Right ventricle myocardium superior (tissue), 1 donor: Measurements from ENCODE around the gene METAP1. TPM values are rescaled to one million over a fixed set of nuclear protein-coding genes. Genes with fewer than 3 reads are reported as not detected.
"Not testable (repeated sequence)": the region's sequence is repeated elsewhere in the genome, so short reads cannot be mapped to it uniquely, and the experiment has no call there.

ENCODE experiments used
- ATAC-seq: fragments of 200-7000 bp; cut with Tn5 transposase; one replicate; pipeline ENCODE4 v1.9.1; 2020; ENCODE audit warnings: mild to moderate bottlenecking; ENCODE audit not compliant: poor library complexity
- DNase-seq: peaks from one replicate; pipeline ENCODE4 v3.0.0-alpha.2; 2020
- intact Hi-C: fragments of 100-400 bp; cut with DNase I; formaldehyde crosslinking; loops from one replicate; pipeline ENCODE4 v1.11.2; 2022
- long read RNA-seq: library from polyadenylated mRNA; unstranded; transcript quantifications from one replicate; pipeline ENCODE4 v2.0.0, GENCODE V29; 2021
- total RNA-seq: library from RNA; stranded (reverse); fragmentation: NEBNext Ultra II Directional; extraction: Animal tissue kit (Norgen Biotek cat#: 25700); gene quantifications from one replicate; pipeline ENCODE4 v1.2.1, GENCODE V29; 2021
- donor health status: DM: no; HTN: yes; CAD: no; lungs with severe emphysema.

METAP1 gene
- 57.5 TPM for total RNA-seq
- long read RNA-seq, transcript METAP1-201 (11 exons, 2,791 nt) = major isoform, 177 of 207 reads
- long read RNA-seq, partial matches to known transcripts = 2 of 207 reads
- long read RNA-seq, other reads (novel, unspliced or antisense) = 28 of 207 reads

GRCh38 chr4:98995183-98996055 is at the start of gene METAP1:
Gene METAP1 (plus strand): TSS chr4:98995721. CDS start chr4:98995754, 33 bp downstream.
- intact Hi-C loops = loop anchor here (2.0 kb wide), 2 partner anchors 61 to 65 kb away; no protein-coding TSS in a partner anchor
- peak; percentile 96 for DNase-seq
- peak; percentile 95 for ATAC-seq

DNA sequence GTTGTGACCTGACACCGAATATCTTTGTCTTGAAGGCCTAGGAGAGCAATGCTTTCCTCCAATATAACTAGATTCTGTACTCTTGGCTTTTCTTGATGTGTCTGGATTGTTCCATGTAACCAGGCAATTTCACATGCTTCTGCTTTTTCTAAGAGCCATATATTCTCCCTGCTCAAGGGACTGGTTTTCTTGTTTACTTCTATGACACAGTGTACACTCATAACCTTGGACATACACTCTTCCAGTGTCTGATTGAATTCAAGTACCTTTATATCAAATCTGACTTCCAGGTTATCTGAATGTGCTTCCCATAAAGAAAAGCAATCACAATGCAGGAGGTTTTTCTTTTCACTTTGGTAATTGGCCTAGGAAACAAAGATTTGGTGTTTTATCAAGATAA is 49.2 kb upstream of the METAP1 start:
- intact Hi-C loops = no loop called here
- DNase-seq = no peak
- no peak for ATAC-seq

- no peak for DNase-seq
- intact Hi-C loops = no loop called here
- ATAC-seq = no peak
Observed at GRCh38 chr4:98950925-98951324, 44.6 kb upstream of the METAP1 start.

- intact Hi-C loops = no loop called here
- DNase-seq (no peak), ATAC-seq (no peak)
Observed at GRCh38 chr4:98951710-98952109, 43.8 kb upstream of the METAP1 start.

GRCh38 chr4:98955229-98955628 is 40.3 kb upstream of the METAP1 start:
- no peak for DNase-seq
- intact Hi-C loops = no loop called here
- no peak for ATAC-seq

DNA sequence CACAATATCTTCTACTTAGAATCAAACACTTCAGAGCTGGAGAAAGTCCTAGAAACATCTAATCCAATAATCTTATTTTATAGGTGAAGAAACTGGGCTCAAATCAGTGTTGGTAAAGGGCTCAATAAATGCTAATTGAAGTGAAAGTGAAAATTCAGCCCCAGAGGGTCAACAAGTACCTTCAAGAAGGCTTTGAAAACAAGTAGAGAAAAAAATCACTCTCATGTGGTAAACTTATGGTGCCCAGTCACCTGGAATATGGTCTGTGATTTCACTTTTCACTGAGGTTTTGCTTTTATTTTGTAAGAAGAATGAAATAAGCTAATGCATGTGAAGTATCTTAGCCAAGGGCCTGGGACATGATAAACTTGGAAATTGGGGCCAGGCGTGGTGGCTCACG is 37.5 kb upstream of the METAP1 start:
- intact Hi-C loops = no loop called here
- no peak for ATAC-seq
- DNase-seq = no peak

- ATAC-seq (no peak), DNase-seq (no peak)
- intact Hi-C loops = no loop called here
Observed at GRCh38 chr4:98959411-98959810, 36.1 kb upstream of the METAP1 start.

GRCh38 chr4:98961770-98962169 is 33.8 kb upstream of the METAP1 start:
- intact Hi-C loops = no loop called here
- ATAC-seq (no peak), DNase-seq (no peak)

- ATAC-seq (no peak), DNase-seq (no peak)
- intact Hi-C loops = no loop called here
Observed at GRCh38 chr4:98963538-98964433, 31.7 kb upstream of the METAP1 start.

DNA sequence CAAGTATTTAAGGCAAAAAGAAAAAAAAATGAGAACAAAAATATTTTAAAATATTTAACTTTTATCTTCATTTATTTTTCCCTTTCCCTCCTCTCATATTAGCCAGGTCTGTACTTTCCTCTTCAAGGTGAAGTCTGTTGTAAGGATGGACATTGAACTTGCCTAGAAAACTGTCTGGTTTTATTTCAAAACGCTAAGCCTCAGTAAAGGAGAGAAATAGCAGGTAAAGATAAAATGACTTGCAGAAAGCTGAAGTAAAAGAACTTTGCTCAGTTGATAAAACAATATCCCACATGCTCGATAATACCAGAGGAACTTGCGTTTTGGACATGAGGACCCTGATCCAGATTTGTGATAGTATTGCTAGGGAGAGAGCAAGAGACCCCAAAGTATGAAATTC is 28.6 kb upstream of the METAP1 start:
- no peak for DNase-seq

GRCh38 chr4:98967786-98968329 is 27.7 kb upstream of the METAP1 start:
- no peak for ATAC-seq
- DNase-seq = no peak
- intact Hi-C loops = no loop called here

More for the DNA sequence above, 28.6 kb upstream of the METAP1 start:
- intact Hi-C loops = no loop called here
- ATAC-seq = no peak

DNA sequence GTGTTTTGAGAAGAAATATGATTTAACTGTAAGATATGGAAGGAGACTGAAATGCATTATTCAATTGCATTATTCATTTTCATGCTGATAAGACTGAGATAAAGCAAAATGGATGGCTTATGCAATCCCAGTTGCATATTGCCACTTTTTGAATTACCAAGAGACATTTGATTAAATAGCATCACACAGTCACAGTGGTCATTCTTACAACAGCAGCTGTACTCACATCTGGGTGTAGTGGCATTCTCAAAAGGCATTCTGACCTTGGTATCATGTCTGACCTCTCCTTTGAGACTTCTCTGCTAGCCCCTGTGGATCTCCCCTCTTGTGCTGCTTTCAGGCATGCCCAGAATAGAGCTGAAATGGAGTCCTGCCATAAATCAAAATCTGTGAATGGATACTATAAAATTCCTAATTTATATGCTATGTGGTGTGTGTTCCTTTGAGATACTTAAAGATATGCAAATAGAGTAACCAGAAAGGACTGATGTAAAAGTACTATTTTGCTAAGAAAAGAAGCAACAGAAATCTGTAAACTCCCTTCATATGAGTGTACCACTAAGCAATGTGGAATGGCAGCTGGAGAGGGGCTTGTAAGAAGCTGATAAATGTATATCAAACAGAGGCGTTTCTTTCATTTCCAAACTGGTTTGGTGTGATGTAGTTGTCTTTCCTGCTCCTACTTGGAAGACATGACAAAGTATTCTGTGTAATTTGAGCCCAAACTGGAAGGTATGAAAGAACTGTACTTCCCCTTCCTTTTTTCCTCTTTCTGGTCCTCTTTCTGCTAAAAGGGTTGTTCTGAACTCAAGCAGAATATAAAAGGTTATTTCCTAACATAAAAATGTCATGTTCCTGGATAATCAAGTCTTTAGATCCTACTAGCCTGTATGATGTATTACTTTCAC is 25.4 kb upstream of the METAP1 start:
- intact Hi-C loops = no loop called here
- ATAC-seq (no peak), DNase-seq (no peak)

- DNase-seq (no peak), ATAC-seq (no peak)
- intact Hi-C loops = no loop called here
Observed at GRCh38 chr4:98976716-98977115, 18.8 kb upstream of the METAP1 start.

GRCh38 chr4:98977557-98977956 is 18.0 kb upstream of the METAP1 start:
- intact Hi-C loops = no loop called here

GRCh38 chr4:98987720-98988119 is 7.8 kb upstream of the METAP1 start:
- intact Hi-C loops = no loop called here
- DNase-seq (no peak), ATAC-seq (no peak)

More at GRCh38 chr4:98977557-98977956, 18.0 kb upstream of the METAP1 start:
- DNase-seq (no peak), ATAC-seq (no peak)

- ATAC-seq, intact Hi-C loops, DNase-seq: not testable (repeated sequence)
Observed at GRCh38 chr4:98992835-98993234, 2.7 kb upstream of the METAP1 start.

DNA sequence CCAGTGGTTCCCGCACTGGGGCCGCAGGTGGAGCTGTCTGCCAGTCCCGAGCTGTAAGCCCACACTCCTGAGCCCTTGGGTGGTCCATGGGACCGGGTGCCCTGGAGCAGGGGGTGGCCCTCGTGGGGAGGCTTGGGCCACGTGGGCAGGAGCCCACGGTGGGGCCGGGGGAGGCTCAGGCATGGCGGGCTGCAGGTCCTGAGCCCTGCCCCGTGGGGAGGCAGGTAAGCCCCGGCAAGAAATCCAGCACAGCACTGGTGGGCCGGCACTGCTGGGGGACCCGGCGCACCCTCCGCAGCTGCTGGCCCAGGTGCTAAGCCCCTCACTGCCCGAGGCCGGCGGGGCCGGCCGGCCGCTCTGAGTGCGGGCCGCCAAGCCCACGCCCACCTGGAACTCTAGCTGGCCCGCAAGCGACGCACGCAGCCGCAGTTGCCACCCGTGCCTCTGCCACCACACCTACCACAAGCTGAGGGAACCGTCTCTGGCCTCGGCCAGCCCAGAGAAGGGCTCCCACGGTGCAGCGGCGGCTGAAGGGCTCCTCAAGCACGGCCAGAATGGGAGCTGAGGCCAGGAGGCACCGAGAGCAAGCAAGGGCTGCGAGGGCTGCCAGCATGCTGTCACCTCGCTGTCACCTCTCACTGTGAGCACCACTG is 2.0 kb upstream of the METAP1 start:
- peak; percentile 68 for DNase-seq
- no peak for ATAC-seq
- intact Hi-C loops = loop anchor here (2.0 kb wide), 2 partner anchors 59 to 67 kb away; no protein-coding TSS in a partner anchor
